ENCODE results near the gene SHPK.
A peak's percentile ranks its signal among the peaks of the same experiment; 100 is the strongest.

The SHPK gene, protein sequence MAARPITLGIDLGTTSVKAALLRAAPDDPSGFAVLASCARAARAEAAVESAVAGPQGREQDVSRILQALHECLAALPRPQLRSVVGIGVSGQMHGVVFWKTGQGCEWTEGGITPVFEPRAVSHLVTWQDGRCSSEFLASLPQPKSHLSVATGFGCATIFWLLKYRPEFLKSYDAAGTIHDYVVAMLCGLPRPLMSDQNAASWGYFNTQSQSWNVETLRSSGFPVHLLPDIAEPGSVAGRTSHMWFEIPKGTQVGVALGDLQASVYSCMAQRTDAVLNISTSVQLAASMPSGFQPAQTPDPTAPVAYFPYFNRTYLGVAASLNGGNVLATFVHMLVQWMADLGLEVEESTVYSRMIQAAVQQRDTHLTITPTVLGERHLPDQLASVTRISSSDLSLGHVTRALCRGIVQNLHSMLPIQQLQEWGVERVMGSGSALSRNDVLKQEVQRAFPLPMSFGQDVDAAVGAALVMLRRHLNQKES

DNA sequence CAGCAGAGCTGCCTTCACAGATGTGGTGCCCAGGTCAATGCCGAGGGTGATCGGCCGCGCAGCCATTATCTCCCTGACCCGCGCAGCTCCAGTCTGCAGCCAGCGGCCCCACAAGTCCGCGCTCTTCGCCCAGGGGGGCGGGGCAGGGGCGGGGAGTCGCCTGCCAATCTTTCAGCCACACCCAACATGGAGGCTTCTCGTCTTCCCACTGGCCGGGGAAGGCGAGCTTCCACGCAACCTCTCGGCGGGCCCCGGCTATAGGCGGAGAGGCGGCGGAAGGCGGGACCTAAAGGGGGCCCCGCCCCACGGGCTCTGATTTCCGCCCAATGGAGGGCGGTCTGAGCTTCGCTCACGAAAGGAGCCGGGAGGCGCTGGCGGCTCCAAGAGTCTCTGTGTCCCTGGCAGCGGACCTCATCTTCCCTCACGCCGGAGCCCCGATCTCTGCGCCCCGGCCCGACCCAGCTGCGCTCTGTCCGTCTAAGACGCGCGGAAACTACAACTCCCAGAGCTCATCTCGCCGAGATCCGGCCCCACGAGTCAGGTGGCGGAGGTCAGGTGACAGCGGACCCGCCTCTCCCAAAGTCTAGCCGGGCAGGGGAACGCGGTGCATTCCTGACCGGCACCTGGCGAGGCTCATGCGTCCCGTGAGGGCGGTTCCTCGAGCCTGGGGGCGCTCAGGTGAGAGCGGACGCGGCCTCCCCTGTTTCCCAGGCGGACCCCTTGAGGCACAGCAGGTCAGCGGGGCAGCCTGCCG lies at the start of gene SHPK, which contains the start of gene CTNS:
TSS of gene SHPK (minus strand) at position 97 of the 754 bp plus-strand sequence. CDS start at position 66, 31 bp downstream.
TSS of gene CTNS (plus strand) at position 607 of the 754 bp plus-strand sequence. CDS start 3,447 bp downstream, outside the sequence.
- DNase-seq: peak; percentile 80

DNA sequence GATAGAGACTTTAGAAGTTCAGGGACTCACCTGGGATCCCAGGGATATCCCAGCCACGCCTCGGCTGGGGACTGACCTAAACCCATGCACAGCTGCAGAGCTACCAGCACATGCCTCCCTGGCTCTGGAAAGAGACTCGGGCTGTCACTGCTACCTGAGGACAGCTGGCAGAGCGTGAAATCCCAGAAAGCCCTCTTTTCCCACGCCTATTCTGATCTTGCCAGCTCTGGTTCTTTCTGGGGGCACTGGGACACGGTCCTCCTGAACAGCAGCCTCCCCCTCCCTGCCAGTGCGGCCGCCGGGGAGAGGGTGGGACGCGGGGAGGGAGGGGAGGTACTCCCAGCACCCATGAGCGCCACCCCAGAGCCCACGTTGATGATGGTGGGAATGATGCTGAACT lies 49.1 kb upstream of the SHPK start:
- no peak for DNase-seq

DNA sequence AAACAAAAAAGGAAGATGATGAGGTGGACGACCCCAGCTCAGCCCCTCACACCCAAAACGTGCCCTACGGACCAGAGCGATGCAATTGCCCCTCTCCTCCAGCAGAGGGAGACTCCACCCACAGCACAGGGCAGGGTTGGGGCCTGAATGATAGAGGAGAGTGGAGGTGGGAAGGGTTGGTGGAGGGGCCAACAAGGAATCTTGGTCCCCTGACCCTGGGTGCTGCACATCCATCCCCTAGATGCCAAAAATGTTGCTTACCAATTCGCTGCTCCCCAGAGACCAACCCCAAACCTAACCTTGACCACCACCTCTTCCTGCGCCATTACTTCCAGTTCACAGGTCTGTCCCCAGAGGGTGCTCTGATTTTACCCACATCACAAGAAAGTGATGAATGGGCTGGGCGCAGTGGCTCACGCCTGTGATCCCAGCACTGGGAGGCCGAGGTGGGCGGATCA lies 47.0 kb upstream of the SHPK start:
- DNase-seq: no peak

DNA sequence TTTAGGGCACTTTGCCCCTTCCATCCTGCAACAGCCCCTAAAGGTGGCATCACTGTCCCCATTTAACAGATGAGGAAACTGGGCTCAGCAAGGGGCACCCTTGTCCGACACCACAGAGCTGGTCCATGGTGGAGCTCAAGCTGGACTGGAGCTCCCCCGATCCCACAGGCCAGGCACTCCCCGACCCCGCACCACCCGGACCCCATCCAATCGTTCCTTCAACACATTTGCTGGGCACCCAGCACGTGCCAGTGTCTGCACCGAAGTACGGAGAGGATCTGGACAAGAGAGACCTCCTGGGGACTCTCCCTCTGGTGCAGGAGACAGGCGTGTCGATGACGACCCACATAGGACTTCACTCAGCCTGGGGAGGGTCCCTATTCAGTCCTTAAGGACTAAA lies 46.0 kb upstream of the SHPK start:
- no peak for DNase-seq

DNA sequence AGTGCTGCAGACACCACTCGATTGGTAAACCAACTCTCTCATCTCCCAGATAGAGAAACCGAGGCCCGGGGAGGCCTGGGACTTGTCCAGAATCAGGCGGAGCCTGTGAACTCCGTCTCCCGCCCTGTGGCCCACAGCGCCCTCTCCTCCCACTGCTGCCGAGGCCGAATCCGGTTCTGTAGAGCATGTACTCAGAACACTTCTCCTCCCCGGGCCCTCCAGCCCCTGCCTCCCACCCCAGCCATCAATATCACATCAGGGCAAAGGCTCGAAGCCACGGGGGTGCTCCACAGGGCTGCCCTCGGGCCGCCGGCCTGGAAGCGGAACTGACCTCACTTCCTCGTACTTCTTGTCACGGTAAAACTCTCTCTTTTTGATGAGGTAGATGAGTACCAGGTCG lies 45.5 kb upstream of the SHPK start:
- no peak for DNase-seq

DNA sequence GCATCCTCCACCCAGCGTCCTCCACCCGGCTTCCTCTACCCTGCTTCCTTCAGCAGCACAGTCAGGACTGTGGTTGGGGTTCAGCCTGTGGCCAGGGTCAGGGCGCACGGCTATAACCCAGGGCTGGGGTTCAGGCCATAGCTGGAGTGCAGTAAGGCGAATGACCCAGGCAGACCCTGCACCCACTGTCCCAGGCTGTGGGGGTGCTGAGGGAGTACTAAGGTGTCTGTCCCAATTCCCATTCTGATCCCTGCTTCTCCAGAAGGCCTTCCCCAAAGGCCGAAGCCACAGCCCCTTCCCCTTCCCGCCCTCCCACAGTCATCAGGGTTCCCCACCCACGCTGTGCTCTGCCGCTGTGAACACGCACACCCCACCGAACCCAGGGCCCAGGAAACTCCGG lies 45.0 kb upstream of the SHPK start:
- DNase-seq: no peak

DNA sequence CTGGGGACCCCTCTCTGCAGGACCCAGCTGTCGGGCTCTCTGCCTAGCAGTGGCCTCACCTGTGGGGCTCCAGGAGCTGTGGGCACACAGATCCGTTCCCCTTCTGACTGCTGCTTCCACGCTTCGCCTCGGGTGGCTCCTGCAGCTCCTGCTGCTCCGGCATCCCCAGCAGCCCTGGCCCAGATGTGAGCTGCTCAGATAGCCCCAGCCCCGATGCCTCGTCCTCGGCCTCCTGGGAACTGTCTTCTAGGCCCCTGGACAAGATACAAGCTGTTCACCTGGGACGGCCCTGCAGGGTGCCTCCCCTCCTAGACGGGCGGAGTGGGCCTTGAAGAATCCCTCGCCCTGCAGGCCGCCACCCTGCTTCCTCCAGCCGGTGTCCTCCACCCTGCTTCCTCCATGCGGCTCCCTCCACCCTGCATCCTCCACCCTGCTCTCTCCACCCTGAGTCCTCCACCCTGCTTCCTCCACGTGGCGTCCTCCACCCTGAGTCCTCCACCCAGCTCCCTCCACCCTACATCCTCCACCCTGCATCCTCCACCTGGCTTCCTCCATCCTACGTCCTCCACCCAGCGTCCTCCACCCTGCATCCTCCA lies 43.6 kb upstream of the SHPK start:
- no peak for DNase-seq

DNA sequence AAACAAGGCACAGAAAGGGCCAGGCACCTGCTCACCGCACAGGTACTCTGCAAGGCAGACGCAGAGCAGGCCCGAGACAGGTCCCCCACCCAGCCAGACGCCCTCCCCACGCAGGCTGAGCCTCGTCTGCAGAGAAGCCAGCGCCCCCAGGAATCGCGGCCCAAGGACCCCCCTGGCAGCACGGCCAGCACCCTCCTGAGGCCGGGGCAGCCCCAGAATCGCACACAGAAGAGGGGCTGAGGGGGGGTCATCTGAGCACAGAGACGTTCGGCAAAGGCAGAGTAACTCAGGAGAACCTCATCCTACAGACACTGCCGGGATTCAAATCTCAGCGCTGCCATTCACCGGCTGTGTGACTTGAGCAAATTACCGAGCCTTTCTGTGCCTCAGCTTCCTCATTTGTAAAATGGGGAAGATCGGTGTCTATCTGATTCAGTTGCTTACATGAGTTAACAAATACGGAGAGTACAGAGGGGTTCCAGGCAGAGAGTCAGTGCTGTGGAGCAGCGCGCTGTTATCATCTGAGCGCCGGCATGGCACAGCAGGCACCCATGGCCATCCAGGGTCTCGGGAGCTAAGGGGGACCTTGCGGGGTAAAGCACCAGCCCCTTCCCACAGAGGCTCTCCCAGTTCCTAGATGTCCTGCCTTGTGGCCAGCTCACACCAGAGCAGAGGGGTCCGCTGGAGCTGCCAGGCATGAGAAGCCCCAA lies 42.9 kb upstream of the SHPK start:
- DNase-seq: no peak

DNA sequence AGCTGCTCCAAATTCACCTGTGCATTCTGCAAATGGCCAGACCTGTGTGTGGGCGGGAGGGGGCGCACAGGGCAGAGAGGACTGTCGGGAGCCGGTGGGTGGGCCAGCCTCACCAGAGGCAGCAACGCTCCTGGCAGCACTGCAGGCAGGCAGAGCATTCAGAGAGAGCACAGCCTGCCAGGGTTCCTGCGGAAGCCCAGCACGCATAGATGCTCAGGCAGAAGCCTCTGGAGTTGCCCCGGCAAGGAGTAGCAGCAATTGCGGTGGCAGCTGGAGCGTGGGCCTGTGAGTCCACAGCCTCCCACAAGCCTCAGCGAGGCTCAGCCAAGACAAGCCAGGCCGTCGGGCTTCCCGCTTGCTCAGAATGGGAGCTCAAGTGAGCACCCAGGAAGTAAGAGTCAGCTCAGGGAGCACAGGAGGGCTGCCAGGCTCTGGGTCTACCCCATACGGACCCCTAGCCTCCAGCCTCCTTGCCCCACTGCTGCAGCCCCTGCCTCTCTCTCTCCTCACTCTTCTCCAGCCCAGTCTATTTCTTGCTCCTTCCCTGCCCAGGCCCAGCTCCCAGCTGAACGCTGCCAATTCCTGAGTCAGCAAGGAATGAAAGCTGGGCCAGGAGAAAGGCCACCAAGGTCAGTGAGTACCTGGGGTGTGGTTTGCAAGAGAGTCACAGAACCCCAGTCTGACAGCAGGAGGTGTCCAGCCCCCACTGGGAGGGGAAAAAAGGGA lies 42.2 kb upstream of the SHPK start:
- DNase-seq: no peak

DNA sequence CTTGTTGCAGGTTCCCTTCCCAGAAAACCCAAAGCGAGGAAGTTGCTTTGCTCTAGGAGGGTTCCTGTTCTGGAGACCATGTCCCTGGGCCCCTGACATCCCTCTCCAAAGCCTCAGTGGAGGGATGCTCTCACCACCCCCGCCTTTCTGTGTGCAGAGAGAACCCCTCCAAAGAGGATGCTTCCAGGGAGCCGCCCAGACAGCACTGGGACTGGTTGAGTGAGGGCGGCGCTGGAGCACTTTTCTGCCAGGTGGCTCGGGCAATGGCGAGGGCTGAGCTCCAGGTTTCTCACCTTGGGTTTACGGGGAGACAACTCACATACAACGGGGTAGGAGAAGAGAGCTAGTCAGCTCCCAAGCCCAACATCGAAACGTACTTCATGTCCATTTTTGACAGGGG lies 39.8 kb upstream of the SHPK start:
- DNase-seq: no peak

DNA sequence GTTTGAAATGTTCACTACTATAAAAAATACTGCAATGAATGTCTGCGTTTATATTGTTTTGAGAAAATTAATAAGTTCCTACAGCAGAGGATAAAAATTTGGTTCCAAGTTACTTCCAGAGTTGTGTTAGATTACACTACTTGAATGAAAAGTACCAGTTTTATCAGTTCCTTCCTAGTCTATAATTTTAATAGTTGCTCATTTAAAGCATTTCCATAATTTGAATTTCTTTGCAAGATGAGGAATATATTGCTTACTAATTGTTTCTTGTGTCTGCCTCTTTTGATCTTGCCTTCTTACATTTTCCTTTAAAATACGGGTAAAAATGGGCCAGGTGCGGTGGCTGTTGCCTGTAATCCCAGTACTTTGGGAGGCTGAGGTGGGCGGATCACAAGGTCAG lies 36.5 kb upstream of the SHPK start:
- no peak for DNase-seq

DNA sequence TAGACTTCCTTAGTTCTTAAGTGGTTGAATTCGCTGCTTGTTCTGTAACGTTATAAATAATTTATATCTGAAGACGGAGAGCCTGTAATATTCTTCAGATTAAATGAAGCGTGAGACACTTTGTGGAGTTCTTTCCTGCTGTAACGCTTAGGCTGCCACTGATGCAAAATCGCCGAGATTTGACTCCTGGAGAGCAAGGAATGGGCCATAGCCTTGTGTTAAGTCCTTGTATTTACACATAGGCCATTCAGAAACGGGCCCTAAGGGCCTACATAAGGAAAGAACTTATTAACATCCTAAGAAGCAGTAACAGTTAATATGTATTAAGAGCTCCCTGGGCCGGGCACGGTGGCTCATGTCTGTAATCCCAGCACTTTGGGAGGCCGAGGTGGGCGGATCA lies 33.5 kb upstream of the SHPK start:
- no peak for DNase-seq

DNA sequence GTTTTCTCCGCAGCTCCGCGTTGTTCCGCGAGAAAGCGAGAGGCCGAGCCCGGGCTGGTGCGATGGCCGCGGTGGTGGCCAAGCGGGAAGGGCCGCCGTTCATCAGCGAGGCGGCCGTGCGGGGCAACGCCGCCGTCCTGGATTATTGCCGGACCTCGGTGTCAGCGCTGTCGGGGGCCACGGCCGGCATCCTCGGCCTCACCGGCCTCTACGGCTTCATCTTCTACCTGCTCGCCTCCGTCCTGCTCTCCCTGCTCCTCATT lies 33.0 kb upstream of the SHPK start:
- no peak for DNase-seq

DNA sequence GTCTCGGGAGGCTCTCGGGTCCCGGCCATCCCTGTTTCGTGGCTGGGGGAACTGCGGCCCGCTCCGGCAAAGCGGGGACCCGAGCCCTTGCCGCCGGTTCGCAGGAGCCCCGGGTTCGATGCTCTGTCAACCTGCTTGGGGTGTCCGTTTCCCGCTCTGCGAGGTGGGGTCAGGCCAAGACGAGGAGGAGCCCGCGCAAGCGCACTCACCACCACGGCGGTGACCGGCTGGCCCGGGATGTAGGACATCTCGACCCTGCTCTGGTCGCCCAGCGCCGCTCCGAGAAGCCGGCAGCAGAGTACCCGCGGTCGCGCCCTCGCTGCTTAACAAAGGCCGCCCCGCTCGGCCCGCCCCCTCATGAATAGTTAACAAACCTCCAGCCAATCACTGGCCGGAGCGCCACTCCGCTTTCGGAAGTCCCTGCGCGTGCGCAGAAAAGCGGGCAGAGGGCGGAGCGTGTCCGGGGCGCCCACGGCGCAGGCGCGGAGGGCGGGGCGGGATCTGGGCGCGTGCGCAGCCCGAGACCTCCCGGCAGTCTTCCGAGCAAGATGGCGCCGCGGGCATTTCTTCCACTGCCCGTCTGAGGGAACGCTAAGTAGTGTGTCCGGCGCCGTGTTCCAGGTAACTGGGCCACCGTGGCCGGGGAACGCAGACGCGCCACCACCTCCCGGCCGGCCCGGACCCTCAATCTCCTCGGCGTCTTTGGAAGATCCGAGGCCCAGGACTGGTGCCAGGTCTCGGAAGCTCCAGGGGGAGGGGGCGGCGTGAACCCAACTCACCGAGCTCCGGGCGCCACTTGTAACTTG lies 32.4 kb upstream of the SHPK start, which contains the start of the genes EMC6 and TAX1BP3:
TSS of gene EMC6 (plus strand) at position 534 of the 806 bp plus-strand sequence. CDS start 335 bp downstream, outside the sequence.
TSS of gene TAX1BP3 (minus strand) at position 300 of the 806 bp plus-strand sequence. CDS start at position 248, 52 bp downstream.
- peak; percentile 88 for DNase-seq

DNA sequence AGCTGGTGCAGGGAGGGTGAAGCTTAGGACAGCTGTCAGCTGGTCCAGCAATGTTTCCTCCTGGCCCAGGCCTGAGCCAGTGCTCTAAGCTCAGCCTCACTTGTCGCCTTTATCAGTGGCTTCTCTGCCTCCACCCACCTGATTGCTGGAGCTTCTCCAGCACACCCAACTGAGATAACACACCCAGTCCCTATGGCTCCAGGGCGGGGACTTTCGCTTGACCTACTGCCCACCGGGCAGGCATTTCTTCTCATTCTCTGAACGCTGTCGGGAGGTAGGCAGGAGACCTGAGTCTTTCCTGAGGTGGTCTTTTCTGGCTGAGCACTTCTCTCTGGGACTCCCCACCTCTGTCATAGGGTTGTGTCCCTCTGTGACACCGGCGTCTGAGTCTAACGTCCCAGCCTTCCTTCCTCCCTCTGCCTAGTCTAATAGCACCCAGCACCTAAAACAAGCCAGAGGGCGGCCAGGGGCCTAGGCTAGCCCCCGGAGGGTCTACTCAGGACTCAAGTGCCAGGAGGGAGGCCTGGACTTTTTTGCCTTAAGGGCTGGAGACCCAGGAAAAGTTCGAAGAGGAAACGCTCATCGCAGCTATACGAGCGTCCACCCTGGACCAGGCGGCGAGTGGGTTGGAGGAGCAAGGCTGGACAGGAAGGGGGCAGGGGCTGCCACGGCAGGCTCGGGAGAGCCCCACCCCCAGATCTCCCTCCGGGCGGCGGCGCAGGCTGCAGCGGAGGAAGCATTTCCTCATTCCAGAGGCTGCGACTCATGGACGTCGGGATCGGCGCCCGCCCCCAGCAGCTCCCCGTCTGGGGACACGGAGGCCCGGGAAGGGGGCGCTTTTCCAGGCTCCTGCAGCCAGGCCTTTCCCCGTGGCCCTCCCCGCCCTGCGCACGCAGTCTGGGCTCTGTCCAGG lies 31.6 kb upstream of the SHPK start:
- peak; percentile 2 for DNase-seq

DNA sequence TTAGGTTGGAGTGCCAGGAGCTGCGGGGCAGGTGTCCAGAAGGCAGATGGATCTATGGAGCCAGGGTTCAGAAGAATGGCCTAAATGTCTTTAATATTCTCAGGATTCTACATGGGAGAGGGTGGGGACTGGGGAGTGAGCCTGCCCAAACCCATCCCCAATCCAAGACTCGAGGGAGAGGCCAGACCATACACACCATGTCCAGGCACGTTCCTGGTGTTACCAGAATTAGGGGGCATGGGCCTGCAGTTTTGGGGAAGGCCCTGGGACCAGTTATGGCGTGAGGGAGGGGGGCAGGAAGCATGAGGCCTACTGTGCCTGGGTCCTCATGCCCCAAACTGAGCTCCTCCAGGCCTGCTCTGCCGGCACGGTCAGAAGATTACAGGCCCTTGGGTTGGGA lies 30.5 kb upstream of the SHPK start:
- DNase-seq: no peak

DNA sequence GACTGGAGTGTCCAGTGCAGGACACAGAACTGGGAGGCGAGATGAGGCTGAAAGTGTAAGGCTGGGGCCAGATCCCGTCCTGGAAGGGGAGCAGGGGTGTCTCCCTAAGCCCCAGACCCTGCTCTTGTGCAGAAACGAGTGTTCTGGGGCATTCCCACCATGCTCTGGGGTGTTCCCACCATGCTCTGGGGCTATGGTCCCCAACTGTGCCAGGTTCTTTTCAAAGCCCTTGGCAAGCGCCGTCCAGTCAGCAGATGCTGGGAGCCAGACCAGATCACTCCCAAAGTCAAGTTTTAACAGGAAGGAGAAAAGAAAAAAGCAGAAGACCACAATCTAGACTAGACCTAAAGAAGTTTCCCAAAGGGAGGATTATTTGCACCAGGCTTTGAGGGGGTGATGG lies 29.8 kb upstream of the SHPK start:
- DNase-seq: no peak

DNA sequence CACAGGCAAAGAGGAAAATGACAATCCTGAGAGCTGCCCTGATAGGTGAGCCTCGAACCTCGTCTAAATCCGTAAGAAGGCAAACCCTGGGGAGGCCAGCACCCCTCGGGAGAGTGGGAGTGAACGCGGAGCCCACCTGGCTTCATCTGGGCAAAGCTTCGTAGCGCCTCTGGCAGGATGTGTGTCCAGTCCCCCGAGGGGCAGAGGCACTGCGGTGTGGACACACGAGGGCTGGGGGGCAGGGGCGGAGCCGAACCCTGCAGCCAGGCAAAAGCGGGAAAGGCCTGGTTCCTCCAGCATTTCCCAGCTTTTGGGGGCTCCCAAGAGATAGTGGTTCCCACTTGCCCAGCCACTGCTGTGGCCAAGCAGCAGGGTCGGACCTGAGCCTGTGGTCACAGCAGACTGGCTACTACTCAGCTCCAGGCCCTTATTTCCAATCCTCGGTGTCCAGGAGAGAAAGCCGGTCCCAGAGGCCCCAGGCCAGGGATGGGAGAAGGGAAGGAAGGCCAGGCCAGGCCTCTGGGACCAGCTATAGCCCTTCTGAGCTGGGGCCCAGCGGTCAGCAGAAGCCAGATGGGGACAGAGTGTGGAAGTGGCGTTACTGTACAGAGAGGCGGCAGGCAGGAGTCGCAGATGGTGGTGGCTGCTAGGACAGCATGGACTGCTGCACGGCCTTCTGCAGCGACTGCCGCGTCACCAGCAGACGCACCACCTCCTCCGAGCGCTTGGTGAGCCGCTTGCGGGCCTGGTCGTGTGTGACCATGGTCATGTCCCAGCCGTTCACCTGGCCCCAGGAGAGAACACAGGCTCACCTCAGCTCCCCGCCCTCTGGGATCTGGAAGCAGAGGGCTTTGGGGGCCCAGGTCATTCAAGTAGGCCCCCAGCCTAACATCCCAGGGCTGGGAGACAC lies 27.3 kb upstream of the SHPK start:
- no peak for DNase-seq

DNA sequence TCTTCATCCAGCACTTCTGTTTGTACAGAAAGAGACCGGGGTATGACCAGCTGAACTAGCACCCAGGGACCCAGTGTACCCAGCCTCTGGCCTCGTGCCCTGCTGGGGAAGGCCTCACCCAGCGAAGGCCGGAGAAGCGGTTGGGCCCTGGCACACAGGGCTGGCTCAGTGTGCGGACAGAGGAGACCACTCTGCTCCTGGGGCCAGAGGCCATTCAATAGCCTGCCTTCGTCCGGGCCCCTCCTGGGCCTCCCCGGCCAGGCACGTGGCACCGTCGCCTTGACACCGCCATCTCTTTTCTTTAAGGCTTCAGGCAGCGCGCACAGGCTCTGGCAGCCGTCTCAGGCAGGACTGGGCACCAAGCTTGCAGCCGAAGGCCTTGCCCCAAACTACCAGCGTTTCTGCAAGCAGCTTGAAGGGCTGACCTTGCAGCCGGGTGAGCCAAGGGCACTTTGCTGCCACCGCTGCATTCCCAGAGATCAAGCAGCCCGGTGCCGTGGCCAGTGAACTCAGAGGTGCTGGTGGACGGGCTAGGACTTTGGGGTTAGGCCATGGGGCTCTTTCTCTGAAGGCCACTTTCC lies 24.4 kb upstream of the SHPK start:
- DNase-seq: no peak
